Measurements from ENCODE around the gene DCBLD1.
"Not testable (repeated sequence)": the region's sequence is repeated elsewhere in the genome, so short reads cannot be mapped to it uniquely, and the experiment has no call there.

Gene DCBLD1

DNA sequence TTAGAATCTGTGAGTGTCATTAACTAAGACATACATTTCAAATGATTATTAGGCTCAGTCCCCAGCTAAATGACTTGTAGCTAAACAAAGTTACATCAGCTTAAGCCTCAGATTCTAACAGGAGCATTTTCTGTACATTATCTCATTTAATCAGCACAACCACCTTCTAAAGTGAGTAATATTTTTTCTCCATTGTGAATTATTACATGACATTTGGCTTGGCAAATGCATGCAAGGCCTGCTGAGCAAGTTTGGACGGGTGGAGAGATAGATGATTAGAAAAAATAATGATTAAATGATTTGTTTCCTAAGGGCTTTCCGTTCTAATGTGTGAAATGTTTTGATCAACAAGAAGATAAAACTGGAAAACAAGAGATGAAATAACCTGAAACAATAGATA is 20.7 kb downstream of the DCBLD1 start:
- no peak for DNase-seq

DNA sequence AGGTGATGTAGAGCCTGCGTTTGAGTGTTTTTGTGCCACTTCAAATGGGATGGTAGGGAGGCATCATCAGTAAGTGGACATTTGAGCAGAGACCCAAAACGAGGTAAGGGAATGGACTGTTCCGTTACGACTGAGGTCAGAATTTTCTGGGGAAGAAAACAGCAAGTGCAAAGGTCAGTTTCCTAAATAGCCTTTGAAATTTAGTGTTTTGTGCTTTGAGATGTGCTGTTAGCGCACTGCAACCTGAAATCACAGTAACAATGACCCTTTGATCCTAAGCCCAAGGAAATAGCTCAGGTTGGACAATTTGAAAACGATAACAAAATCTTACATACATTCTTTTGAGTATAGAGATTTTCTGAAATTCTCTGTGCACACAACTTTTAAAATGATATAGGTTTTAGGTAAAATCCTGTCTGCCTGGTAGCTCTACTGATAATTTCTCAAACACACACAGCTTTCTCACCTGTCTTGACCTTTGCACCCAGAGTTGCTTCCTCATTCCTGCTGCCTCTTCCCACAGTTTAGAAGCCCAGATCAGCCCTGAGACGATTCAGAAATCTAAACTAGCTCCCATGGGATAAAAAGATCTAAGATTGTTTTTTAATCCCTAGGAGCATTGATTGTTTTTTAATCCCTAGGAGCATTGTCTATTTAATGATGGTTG is 22.1 kb downstream of the DCBLD1 start:
- DNase-seq = no peak

DNA sequence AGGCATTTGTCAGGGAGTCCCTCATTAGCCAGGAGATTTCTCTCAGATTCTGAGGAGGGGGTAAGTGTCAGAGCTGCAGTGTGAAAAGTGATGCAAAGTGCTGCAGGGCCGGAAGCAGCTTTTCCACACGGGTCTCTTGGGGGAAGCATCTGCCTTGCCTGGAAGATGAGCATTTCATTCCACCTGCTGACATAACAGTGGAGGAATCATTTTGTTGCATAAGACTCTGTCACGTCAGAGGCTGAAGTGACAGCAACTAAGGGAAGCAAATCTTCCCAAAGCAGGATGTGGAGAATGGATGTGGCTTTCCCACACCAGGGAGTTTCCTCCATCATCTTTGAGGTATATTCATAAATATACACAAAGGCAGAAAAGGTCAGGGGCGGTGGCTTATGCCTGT is 22.8 kb downstream of the DCBLD1 start:
- no peak for DNase-seq

DNA sequence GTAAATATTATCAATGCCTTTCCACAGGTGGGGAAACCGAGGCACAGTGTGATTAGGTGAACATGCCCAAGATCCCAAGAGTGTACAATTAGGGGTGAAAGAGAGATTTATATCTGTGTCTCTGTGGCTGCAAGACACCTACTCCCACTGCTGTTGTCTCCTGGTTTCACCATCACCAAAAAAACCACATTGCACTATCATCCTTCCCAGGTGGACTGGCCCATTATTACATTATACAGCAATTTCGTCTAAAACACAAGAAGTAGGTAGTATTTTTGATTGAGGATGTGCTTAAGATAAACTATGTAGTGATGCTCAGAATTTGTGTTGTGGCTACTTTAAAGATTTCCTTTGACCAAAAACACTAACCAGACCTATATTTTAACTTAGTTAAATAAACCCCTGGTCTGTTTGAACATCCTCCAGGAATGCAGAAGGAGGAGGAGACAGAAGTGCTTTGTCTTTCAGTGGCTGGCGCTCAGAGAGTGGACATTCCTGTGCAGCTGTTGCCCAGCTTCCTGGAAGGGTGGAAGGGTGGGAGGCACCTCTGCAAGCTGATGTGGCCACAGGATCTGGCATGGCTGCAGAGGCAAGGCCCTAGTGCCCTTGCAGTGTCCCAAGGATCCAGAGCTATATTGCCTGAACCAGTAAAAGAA is 23.8 kb downstream of the DCBLD1 start:
- no peak for DNase-seq

DNA sequence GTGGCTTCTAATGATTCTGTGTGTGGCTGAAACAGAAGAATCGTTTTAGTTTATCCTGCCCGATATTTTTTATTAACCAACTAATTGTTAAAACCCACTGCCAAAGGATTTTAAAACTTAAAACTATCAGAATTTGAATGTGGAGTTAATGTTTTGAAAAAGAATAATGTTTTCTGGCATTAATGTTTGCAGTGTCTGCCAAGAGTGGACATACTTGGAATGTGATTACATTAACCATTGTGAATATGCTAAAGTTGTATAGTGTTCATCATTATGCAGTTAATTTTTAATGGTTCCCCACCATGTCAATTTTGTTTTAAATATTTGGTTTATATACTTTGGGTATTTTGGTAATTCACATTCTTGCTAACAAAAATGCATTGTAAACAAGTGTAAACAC is 24.4 kb downstream of the DCBLD1 start:
- DNase-seq = no peak

DNA sequence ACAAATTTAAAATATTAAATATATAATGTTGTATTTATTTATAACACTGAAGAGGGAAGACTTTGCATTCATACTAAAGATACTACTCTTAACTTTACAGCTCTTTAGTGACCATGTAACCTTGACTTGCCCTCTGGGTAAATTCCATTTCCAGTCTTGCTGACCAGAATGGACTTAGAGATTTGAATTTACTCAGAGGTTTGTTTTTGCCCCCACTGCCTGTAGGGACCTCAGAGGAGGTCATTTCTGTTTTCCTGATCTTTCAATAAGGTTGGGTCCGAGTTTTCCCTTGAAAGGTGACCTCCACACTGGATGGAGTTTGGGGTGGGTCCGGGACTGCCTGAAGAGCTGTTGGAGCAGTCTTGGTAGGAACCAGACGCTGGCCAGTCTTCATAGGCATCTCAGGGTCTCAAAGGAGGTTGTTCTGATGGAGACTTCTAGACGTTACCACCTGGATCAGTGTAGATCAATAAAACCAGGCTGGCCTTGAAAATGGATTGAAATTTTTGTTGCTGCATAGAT is 26.0 kb downstream of the DCBLD1 start:
- DNase-seq = no peak

DNA sequence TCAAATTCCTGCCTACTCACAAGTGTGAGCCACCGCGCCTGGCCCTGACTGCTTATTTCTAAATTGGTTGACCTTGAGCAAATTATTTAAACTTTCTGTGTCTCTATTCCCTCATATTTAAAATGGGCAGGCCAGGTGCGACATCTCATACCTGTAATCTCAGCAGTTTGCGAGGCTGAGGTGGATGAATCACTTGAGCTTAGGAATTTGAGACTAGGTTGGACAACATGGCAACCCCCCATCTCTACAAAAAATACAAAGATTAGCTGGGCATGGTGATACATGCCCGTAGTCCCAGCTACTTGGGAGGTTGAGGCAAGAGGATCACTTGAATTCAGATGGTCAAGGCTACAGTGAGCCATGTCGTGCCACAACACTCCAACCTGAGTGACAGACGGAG is 26.5 kb downstream of the DCBLD1 start:
- DNase-seq = no peak

DNA sequence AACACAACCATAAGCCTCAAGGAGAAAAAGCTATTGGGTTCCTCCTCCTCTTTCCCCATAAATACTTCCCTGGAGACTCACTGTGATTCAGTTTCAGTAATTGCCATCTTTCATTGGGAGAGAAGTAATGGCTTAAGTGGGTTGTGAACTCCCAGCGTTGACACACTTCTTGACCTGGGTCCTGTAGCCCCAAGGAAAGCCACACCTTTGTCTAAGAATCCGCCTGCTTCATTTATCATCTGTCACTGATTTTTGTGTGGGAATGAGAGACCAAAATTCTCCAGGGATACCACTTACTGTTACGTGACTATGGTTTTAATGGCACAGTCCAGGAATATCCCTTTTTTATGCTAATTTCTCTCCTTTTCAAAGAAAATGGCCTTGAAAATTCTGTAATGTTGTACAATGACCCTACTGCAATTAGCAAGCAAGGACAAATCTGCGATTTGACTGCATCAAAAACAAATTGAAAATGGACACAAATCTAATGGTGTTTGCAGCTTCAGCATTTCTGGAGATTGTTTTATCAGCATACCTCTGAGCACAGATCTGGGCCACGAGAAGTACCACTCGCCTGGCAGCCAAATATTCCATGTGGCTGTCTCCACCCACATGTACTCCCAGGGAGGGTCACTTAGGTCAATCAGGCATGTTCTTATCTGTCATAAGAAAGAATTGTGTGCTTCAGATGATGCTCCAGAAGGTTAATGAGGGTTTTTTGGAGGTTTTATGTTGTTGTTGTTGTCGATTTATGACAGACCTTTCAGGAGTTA is 29.8 kb downstream of the DCBLD1 start:
- no peak for DNase-seq

DNA sequence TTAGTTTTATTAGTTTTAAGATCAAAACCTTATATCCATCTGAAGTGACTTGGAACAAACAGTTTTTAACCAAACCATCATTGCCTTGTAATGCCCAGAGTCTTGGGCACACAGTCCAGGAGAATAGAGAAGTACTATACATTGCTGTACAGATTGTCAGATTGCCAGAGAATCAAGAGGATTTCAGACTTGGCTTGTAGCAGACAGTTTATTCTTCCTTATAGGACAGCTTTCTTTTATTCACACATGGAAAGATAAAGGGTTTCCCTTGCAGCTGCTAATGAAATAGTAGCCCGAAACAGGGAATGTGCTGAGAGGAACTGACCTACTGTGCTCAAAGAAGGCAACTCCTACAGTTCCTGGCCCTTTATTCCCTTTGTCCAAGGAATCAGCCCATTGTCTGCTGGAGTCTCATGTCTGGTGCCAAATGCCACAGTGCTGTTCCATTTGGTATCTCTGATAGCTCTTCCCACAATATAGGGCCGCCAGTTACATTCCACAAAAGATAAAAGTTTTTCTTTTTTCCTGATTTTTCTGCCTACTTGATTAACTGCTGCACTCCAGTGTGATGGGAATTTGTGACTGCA is 30.6 kb downstream of the DCBLD1 start:
- DNase-seq = no peak

DNA sequence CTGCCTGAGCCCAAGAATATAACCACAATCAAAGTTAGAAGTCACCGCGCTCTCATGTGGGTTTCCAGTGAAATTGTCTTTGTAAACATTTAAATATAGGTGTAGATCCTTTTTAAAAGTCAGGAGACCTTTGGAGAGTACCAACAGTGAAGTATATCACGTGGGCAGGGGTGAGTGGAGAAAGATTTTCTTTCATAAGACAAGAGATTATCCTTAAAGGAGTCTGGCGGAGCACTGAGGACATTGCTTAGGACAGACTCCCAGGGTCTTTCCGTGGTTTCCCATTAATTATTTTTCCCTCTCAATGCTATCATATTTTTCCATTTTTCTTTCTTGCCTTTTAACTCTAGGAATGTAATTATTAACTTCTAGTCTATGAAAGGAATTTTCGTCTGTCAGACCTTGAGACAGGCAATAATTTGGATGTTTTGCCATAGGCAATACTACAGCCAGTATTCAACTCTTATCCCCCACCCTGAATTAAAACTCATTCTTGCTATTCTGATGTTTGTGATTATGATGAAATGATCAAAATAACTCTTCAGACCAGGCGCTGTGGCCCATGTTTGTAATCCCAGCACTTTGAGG is 31.4 kb downstream of the DCBLD1 start:
- no peak for DNase-seq

DNA sequence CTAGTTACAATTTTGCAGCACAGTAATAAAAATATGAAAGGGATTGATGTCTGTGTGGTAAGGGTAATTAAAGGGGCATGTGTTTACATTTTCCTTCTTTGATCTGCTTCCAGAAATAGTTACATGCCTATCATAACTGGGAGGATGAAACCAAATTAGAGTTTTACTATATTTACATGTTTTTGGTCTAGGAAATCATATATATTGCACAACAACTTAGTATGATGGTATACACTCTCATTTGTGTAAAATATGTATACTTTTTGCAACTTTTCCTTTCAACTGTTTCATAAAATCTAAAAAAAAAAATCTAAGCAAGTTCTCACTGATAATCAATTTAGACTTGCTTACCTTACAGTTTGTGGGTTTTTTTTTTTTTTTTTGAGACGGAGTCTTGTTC is 32.2 kb downstream of the DCBLD1 start:
- DNase-seq = no peak

DNA sequence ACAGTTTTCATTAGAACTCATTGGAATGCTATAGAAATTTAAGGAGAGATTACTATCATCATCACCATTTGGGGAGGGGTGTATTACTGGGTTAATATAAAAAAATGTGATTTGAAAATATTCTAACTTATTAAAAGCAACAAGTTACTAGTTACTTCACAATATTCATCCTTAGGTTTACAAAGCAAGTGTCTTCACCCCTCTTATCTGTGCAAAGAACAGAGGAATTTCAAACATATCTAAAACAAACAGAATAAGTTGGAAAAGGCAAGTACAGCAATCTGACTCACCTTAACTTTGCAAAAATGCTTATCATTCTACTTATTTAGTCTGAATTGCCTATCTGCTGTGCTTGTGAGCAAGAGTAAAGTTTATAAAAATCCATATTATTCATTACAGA is 32.9 kb downstream of the DCBLD1 start:
- no peak for DNase-seq

DNA sequence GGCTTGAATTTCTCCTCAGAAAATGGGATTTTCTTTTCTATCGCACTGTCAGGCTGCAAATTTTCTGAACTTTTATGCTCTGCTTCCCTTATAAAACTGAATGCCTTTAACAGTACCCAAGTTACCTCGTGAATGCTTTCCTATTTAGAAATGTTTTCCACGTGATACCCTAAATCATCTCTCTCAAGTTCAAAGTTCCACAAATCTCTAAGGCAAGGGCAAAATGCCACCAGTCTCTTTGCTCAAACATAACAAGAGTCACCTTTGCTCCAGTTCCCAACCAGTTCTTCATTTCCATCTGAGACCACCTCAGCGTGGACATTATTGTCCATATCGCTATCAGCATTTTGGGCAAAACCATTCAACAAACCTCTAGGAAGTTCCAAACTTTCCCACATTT is 35.5 kb downstream of the DCBLD1 start:
- not testable (repeated sequence) for DNase-seq

DNA sequence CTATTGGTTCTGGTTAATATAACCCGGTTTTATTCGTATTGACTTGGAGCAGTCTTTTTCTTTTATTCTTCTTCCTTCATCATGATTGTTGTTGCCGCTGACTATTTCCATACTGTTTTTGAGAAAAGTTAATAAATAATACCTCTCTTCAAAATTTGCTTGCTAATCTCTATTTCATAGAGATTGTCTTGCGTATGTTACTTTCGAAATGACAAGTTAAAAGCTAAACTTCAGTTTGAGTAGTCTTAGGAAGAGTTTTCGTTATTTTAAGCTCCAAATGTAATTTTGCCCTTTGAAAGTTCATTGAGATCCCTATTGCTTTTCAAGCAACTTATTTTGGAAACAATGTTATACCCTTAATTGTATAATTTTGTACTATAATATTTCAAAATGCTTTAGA is 36.4 kb downstream of the DCBLD1 start:
- DNase-seq = no peak

DNA sequence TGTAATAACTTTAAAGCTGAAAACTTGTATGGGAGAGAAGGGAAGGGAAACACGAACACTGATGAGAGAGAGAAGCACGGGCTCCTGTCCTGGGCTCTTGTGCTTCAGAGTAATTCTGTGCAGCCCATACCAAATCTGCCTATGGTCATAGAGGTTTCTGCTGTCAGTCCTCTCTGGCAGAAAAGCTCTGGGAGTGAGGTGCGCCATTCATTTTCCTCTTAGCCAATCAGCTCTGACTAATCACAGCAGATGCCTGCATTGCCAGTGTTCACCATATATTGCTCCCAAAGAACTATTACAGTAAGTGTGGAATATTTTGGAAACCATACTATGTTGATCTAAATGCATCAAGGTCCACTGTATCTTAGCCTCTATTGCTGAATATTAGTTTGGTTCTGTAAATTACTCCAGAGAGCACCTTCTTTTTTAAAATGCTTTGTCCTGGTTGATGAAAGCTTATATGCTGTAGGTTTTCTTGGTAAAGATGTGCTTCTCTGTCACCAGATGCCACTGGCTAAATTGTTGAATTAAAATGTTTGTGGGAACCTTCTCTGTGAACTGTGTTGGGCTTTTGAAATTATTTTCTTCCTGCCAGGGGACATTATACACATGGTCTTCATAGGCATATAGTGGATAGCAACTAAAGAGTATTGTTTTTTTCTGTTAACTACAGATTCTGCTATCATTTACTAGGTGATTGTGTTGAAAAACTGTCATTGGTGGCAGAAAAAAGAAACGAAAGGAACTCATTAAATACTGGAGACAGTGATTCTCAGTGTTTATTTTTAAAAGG is 38.3 kb downstream of the DCBLD1 start:
- DNase-seq = no peak

DNA sequence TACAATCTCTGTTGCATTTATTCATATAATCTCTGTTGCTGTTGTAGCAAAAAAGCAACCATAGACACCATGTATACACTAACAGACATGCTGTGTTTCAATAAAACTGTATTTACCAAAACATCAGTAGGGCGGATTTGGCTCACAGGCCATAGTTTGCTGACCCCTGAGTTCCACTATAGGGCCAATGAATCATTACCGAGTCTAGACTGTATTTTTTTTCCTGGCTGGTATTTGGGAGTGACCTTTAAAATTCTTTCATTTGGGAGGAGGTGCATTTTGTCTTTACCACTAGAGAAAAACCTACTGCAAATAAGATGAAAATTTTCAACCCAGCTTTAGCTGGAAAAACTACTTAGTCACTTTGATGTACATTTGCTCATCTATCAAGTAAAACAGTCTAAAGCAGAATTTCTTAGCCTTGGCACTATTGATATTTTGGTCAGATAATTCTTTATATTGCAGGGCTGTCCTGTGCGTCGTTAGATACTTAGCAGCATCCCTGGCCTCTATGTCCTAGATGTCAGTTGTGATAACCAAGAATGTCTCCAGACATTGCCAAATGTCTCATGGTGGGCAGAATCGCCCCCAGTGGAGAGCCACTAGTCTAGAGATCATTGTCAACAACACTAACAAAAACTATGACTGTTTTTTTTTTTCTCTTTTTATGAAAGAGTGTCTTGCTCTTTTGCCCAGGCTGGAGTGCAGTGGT is 39.5 kb downstream of the DCBLD1 start:
- DNase-seq = no peak

DNA sequence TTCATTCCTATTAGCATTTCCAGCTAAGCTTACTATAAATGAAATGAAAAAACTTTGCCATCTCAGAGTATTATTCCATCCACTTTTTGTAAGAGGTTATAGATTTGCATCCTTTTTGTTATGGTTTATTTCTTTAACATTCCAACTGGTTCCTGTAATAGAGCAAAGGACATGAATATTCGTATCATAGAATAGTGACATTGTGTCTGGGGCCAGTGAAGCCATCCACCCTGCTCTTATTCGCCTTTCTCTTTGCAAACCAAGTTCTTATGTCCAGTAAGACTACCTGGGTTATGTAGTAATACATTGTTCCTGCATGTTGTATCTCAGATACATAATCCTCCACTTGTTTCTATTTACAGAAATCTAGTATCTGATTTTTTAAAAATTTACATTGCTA is 43.1 kb downstream of the DCBLD1 start:
- no peak for DNase-seq

DNA sequence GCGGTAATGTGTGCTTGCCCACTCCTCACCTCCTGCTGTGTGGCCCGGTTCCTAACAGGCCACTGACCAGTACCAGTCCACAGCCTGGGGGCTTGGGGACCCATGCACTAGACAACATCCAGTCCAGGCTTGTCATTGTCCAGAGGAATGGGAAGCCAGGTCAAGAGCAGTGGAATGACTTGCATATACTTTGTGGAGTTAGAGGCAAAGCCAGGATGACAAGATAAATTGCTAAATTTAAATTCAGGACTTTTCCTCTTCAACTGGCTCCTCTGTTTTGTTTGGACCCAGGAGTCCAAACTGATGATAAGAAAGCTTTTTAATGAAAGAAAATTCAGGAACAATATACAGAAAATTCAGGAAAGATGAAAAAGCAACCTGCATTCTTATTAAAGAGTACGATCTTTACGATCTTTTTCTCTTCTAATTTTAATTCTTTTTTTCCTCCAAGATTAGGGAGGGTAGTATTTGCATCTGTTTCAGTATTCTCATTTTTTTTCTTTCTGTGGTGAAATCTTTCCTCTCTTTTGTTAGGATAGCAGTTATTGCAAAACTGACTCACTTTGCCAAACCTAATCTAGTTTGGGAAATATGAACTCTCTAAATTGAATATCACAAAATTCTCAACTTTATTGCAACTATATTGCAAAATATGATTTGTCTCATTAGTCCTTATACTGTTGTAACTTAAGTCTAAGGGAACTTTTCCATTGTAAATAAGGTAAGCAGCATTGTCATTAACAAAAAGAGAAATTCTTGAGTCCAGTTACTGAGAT is 48.2 kb downstream of the DCBLD1 start:
- DNase-seq = no peak

DNA sequence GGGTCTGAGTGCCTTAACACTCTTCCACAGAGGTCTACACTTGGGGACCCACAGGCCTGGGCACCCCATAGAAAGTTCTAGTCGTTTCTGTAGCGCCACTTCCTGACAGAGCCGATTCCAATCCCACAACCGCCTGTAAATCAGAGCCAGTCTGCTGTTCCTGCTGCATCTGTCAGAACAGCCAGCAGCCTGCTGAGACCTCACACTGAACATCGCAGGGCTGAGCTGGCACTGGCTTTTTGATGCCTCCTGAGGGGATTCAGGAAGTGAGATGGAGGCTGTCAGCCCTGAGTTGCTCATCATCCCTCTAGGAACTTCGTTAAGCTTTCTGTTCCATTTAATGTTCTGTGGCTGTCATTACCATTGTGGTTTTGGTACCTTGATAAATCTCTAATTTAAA is 48.9 kb downstream of the DCBLD1 start:
- no peak for DNase-seq

DNA sequence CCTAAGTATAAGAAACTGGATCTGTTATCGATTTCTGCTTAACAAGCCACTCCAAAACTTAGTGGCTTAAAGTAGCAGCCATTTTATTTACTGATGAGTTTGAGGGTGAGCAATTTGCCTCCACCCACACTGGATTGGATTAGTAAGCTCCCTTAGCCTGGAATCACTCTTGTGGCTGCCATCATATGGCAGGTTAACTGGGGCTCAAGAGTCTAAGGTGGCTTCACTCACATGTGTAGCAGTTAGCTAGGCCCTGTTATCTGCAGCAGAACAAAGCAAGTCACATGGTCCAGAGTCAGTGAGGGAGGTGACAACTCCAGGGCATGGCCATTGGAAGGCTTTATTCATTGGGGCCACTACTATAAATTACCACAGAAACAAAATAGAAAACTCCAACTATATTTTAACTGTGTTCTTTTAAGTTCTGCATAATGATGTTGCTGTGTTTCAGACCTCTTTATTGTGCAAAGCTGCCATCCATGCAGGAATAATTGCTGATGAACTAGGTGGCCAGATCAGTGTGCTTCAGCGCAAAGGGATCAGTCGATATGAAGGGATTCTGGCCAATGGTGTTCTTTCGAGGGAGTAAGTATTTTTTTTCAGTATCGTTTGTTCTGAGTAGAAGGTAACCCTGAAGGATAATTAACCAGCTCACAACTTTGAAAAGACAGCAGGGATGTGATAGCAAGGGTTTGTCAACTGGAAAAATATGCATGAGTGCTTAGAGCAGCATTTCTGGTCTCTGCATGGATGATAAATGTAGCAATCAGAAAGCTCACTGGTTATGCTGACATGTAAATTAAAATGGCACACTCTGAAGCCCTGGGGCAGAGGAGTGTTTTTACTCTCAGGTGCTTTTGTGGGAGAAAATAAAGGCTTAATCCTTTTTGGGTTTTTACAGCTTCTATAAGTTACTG is 49.6 kb downstream of the DCBLD1 start:
- no peak for DNase-seq

Measured in NCI-H69 (cell line).